Small intestine (tissue), 7 donors: ENCODE data around the gene SEC16A. TPM values are rescaled to one million over a fixed set of nuclear protein-coding genes. Genes with fewer than 3 reads are reported as not detected.

Source experiments
- DNase-seq, 2 donors: peaks; one replicate each; pipeline versions ENCODE4 v3.0.0 to v3.0.0-alpha.2; 2013
- FAIRE-seq: peaks from 2 replicates; lab custom pipeline; 2012; peaks lifted over from hg19 to GRCh38; lab: Jason Lieb, UNC
- H3K27ac ChIP-seq, 3 donors: one replicate each; pipeline ENCODE4 v1.5.1; 2013; ENCODE audit warnings: low read length in 2 of 3, mild to moderate bottlenecking in 2 of 3, control low read depth in 1 of 3, inconsistent platforms in 1 of 3, low read depth in 1 of 3, moderate library complexity in 1 of 3
- H3K27me3 ChIP-seq, 3 donors: one replicate each; pipeline ENCODE4 v1.6.1; 2013; ENCODE audit warnings: low read length in 3 of 3, inconsistent platforms in 1 of 3; ENCODE audit not compliant: control insufficient read depth in 3 of 3, insufficient read depth in 3 of 3
- H3K36me3 ChIP-seq, 3 donors: one replicate each; pipeline ENCODE4 v1.6.1; 2013; ENCODE audit warnings: low read length in 3 of 3, inconsistent platforms in 1 of 3, low read depth in 1 of 3, mild to moderate bottlenecking in 1 of 3, moderate library complexity in 1 of 3; ENCODE audit not compliant: control insufficient read depth in 3 of 3, insufficient read depth in 2 of 3
- H3K4me1 ChIP-seq, 3 donors: one replicate each; pipeline ENCODE4 v1.6.1; 2013; ENCODE audit warnings: low read length in 2 of 3, inconsistent platforms in 1 of 3, low read depth in 1 of 3, mild to moderate bottlenecking in 1 of 3, moderate library complexity in 1 of 3; ENCODE audit not compliant: control insufficient read depth in 3 of 3, insufficient read depth in 2 of 3
- H3K4me3 ChIP-seq, 3 donors: one replicate each; pipeline ENCODE4 v1.5.1; 2013; ENCODE audit warnings: low read length in 3 of 3, control low read depth in 1 of 3, inconsistent platforms in 1 of 3, low read depth in 1 of 3, mild to moderate bottlenecking in 1 of 3, moderate library complexity in 1 of 3
- H3K9me3 ChIP-seq, 2 donors: one replicate each; pipeline ENCODE4 v1.6.1; 2013; ENCODE audit warnings: low read depth in 1 of 2, low read length in 1 of 2; ENCODE audit not compliant: control insufficient read depth in 2 of 2, insufficient read depth in 1 of 2
- WGBS, 3 donors: extraction: QIAGEN DNeasy Blood & Tissue Kit; methylation state at CpG; one replicate each; pipeline ENCODE4 v1.1.7; 2013; 5-methylcytosine and 5-hydroxymethylcytosine counted together
- polyA plus RNA-seq, 4 donors: library from polyadenylated mRNA; stranded (reverse) in 3 of 4; unstranded in 1 of 4; fragments of 200-250 nt in 3 of 4; fragments of 120-200 nt in 1 of 4; gene quantifications; one replicate each; pipeline versions ENCODE4 v1.2.1 to v1.2.3, GENCODE V29; 2013
- donor health status: healthy with polysubstance abuse.
- donor health status: control.
- donor health status: control.
- donor health status: Bipolar disorder and iron deficiency.
- donor health status: healthy.

Gene SEC16A
- polyA plus RNA-seq, 4 donors = 37.4 to 54.8 (median 39.7) TPM

- Histone ChIP-seq H3K36me3 (peaks cover 7 to 80% (median 18%) of the 10 kb centered on the region in 3 donors), H3K27me3 (no peaks in the 10 kb centered on the region), H3K9me3 (no peaks in the 10 kb centered on the region), H3K4me1 (peaks cover 3 to 15% (median 11%) of the 10 kb centered on the region in 3 donors), H3K4me3 (no peak overlapping the region), H3K27ac (no peak overlapping the region)
- DNase-seq (no peak), FAIRE-seq (no peak)
- 88 to 89% (median 89%) methylated on average over 17 of the region's 17 CpGs for WGBS, 3 donors
Observed at GRCh38 chr9:136441681-136442245, 41.1 kb downstream of the SEC16A start.

- Histone ChIP-seq H3K4me1 (peaks cover 3 to 15% (median 11%) of the 10 kb centered on the region in 3 donors), H3K36me3 (peaks cover 7 to 81% (median 15%) of the 10 kb centered on the region in 3 donors), H3K9me3 (no peaks in the 10 kb centered on the region), H3K27me3 (no peaks in the 10 kb centered on the region), H3K27ac (no peak overlapping the region), H3K4me3 (no peak overlapping the region)
- DNase-seq = no peak
- no peak for FAIRE-seq
- WGBS, 3 donors = 89 to 95% (median 91%) methylated on average over 15 of the region's 15 CpGs
Observed at GRCh38 chr9:136441191-136441680, 41.6 kb downstream of the SEC16A start.

- FAIRE-seq (no peak), DNase-seq (peak; percentile 58 to 90)
- no peaks in the 10 kb centered on the region for H3K27me3 ChIP-seq
- H3K36me3 ChIP-seq = peaks cover 7 to 81% (median 12%) of the 10 kb centered on the region in 3 donors
- 7 to 12% (median 9%) methylated on average over 51 to 90 of the region's 90 CpGs for WGBS, 3 donors
- H3K4me3 ChIP-seq = peak within 1 kb of the TSS; percentile 66 to 90 (median 88)
- peaks cover 3 to 15% (median 11%) of the 10 kb centered on the region in 3 donors for H3K4me1 ChIP-seq
- H3K27ac ChIP-seq = peak within 1 kb of the TSS in 2 of 3 donors; percentile 35 to 40
- no peaks in the 10 kb centered on the region for H3K9me3 ChIP-seq
Observed at GRCh38 chr9:136439481-136440408, 43.1 kb downstream of the SEC16A start, which contains the start of gene INPP5E. Gene INPP5E, minus strand, starts transcription at chr9:136439845. Its CDS starts 426 bp downstream, at chr9:136439419.

- DNase-seq = peak; percentile 20 to 64
- no peak for FAIRE-seq
- H3K4me3 ChIP-seq = peak overlapping the region; percentile 66 to 90 (median 88)
- peak overlapping the region in 2 of 3 donors; percentile 35 to 40 for H3K27ac ChIP-seq
- WGBS, 3 donors = 0 to 2% (median 1%) methylated on average over 65 to 91 of the region's 91 CpGs
- no peaks in the 10 kb centered on the region for H3K27me3 ChIP-seq
- peaks cover 7 to 79% (median 10%) of the 10 kb centered on the region in 3 donors for H3K36me3 ChIP-seq
- no peaks in the 10 kb centered on the region for H3K9me3 ChIP-seq
- peaks cover 3 to 15% (median 11%) of the 10 kb centered on the region in 3 donors for H3K4me1 ChIP-seq
Observed at GRCh38 chr9:136438548-136439480, 44.0 kb downstream of the SEC16A start.

GRCh38 chr9:136437839-136438547 is 44.8 kb downstream of the SEC16A start:
- H3K27ac ChIP-seq = no peak overlapping the region
- H3K36me3 ChIP-seq = peaks cover 6 to 79% (median 9%) of the 10 kb centered on the region in 3 donors
- WGBS, 3 donors = 46 to 50% (median 48%) methylated on average over 35 to 37 of the region's 37 CpGs
- peaks cover 3 to 15% (median 11%) of the 10 kb centered on the region in 3 donors for H3K4me1 ChIP-seq
- no peaks in the 10 kb centered on the region for H3K9me3 ChIP-seq
- H3K4me3 ChIP-seq = peak overlapping the region; percentile 66 to 90 (median 88)
- H3K27me3 ChIP-seq = no peaks in the 10 kb centered on the region
- FAIRE-seq = no peak
- DNase-seq = no peak

- Histone ChIP-seq H3K27me3 (no peaks in the 10 kb centered on the region), H3K9me3 (no peaks in the 10 kb centered on the region), H3K4me1 (peaks cover 3 to 15% (median 11%) of the 10 kb centered on the region in 3 donors), H3K27ac (no peak overlapping the region), H3K4me3 (peak overlapping the region in 2 of 3 donors; percentile 9 to 12), H3K36me3 (peaks cover 4 to 79% (median 8%) of the 10 kb centered on the region in 3 donors)
- 33 to 62% (median 36%) methylated on average over 7 to 8 of the region's 8 CpGs for WGBS, 3 donors
- no peak for FAIRE-seq
- DNase-seq = peak in 1 of 2 donors; percentile 26
Observed at GRCh38 chr9:136437430-136437829, 45.4 kb downstream of the SEC16A start.

GRCh38 chr9:136436055-136436634 is 46.7 kb downstream of the SEC16A start:
- DNase-seq (no peak), FAIRE-seq (no peak)
- Histone ChIP-seq H3K9me3 (no peaks in the 10 kb centered on the region), H3K4me1 (peaks cover 3 to 15% (median 11%) of the 10 kb centered on the region in 3 donors), H3K27me3 (no peaks in the 10 kb centered on the region), H3K36me3 (peaks cover 0 to 75% (median 6%) of the 10 kb centered on the region in 3 donors), H3K27ac (no peak overlapping the region), H3K4me3 (no peak overlapping the region)
- WGBS, 3 donors = 94 to 97% (median 95%) methylated on average over 24 to 25 of the region's 25 CpGs
